Ovary (tissue), 9 donors: Measurements from ENCODE around the gene CADM2. TPM values are rescaled to one million over a fixed set of nuclear protein-coding genes. Genes with fewer than 3 reads are reported as not detected.

Source experiments
- DNase-seq, 5 donors: peaks; one replicate each; pipeline ENCODE4 v3.0.0-alpha.2; 2019 to 2020
- H3K27ac ChIP-seq, 2 donors: fragments of 200-600 bp; one replicate each; pipeline versions ENCODE4 v1.5.1 to v1.8.0; 2019 to 2022
- H3K27me3 ChIP-seq: fragments of 200-600 bp; one replicate; pipeline ENCODE4 v1.8.0; 2022
- H3K36me3 ChIP-seq: fragments of 200-600 bp; sonication (generic); one replicate; pipeline ENCODE4 v1.5.1; 2019
- H3K4me1 ChIP-seq: one replicate; pipeline ENCODE4 v1.8.1; 2013; ENCODE audit warnings: mild to moderate bottlenecking, moderate library complexity; ENCODE audit not compliant: insufficient read depth
- H3K4me3 ChIP-seq: fragments of 200-600 bp; sonication (generic); one replicate; pipeline ENCODE4 v1.5.1; 2017
- H3K9me3 ChIP-seq, 2 donors: fragments of 200-600 bp in 1 of 2; sonication (generic) in 1 of 2; one replicate each; pipeline versions ENCODE4 v1.5.1 to v1.8.1; 2013 to 2019; ENCODE audit warnings: mild to moderate bottlenecking in 1 of 2, moderate library complexity in 1 of 2
- CTCF ChIP-seq, 3 donors: fragments of 450-650 bp in 2 of 3; fragments of 200-600 bp in 1 of 3; IDR thresholded peaks; one replicate each; pipeline versions ENCODE4 v1.5.1 to v1.8.0; 2016 to 2022; ENCODE audit warnings: antibody characterized with exemption in 3 of 3, mild to moderate bottlenecking in 1 of 3
- EP300 ChIP-seq: sonication (generic); formaldehyde crosslinking; IDR thresholded peaks from one replicate; pipeline ENCODE4 v1.6.1; 2017; ENCODE audit warnings: antibody characterized with exemption
- POLR2A ChIP-seq: fragments of 450-650 bp; IDR thresholded peaks from one replicate; pipeline ENCODE4 v1.6.1; 2017; ENCODE audit warnings: antibody characterized with exemption, mild to moderate bottlenecking, moderate library complexity
- WGBS, 3 donors: extraction: QIAGEN DNeasy Blood & Tissue Kit in 1 of 3; methylation state at CpG; one replicate each; pipeline versions ENCODE4 v1.1.5 to v1.1.7; 2013 to 2017; 5-methylcytosine and 5-hydroxymethylcytosine counted together
- intact Hi-C, 4 donors: fragments of 100-400 bp; cut with DNase I; formaldehyde crosslinking; loops; one replicate each; pipeline versions ENCODE4 v1.11.0 to v1.15.1; 2022 to 2023
- polyA plus RNA-seq, 2 donors: library from polyadenylated mRNA; stranded (reverse); fragments of 200-250 nt in 1 of 2; fragments of 350-450 nt in 1 of 2; fragmentation: Illumina TruSeq in 1 of 2; extraction: RNeasy Lipid Tissue Mini Kit (QIAGEN cat#74804) in 1 of 2; gene quantifications; one replicate each; pipeline ENCODE4 v1.2.3, GENCODE V29; 2013 to 2014
- total RNA-seq, 7 donors: library from RNA; depleted of rRNA in 2 of 7; stranded (reverse); fragments of >200 nt in 2 of 7; fragmentation: NEBNext Ultra II Directional in 3 of 7; extraction: Animal tissue kit (Norgen Biotek cat#: 25700) in 3 of 7; gene quantifications; one replicate each; pipeline versions ENCODE4 v1.1.0 to v1.2.4, GENCODE V29; 2016 to 2023
- donor health status: DM: no; HTN: no; CAD: no; lungs with moderate emphysema.
- donor health status: DM: no; HTN: no; CAD: no.
- donor health status: Bipolar disorder and iron deficiency.
- donor health status: DM: yes; HTN: yes; CAD: no.
- donor health status: DM: no; HTN: no; CAD: no.
- donor health status: DM: yes; HTN: yes; CAD: no.

CADM2 gene
- total and polyA plus RNA-seq, 9 donors: 0.20 to 1.9 (median 0.69) TPM

GRCh38 chr3:85626662-85627061, 667.9 kb downstream of the CADM2 start:
- DNase-seq: no peak
- H3K9me3 ChIP-seq: no peaks in the 10 kb centered on the region
- 41 to 47% (median 46%) methylated on average over 2 of the region's 2 CpGs for WGBS, 3 donors
- no peaks in the 10 kb centered on the region for H3K36me3 ChIP-seq
- H3K4me1 ChIP-seq: no peaks in the 10 kb centered on the region
- intact Hi-C loops: no loop called here
- no peak for TF ChIP-seq CTCF (IDR thresholded peaks at IDR 0.05)
- no peak for TF ChIP-seq EP300
- TF ChIP-seq POLR2A: no peak
- H3K4me3 ChIP-seq: no peak overlapping the region
- H3K27me3 ChIP-seq: no peaks in the 10 kb centered on the region
- H3K27ac ChIP-seq: no peak overlapping the region

DNA sequence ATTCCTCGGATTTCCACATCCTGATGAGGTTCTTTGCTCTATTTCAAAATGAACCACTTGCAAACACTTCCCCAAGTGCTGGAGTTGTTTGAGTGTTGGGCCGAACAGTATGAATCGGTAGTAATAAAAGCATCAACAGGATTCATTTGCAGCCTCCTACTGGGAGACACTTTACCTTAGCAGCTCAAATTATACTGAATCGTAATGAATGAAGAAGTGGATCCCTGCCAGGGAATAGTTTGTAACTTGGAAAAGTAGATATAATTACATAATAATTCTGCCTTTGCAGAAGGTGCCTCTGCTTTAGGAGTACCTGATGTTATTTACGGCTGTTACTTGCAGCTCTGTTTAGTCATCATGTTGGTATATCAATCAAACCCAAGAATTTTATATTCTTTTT, 669.1 kb downstream of the CADM2 start:
- H3K9me3 ChIP-seq: no peaks in the 10 kb centered on the region
- H3K36me3 ChIP-seq: no peaks in the 10 kb centered on the region
- no peak for TF ChIP-seq POLR2A
- intact Hi-C loops: no loop called here
- H3K27ac ChIP-seq: no peak overlapping the region
- no peak for DNase-seq
- 83 to 85% (median 84%) methylated on average over 5 of the region's 5 CpGs for WGBS, 3 donors
- H3K4me3 ChIP-seq: no peak overlapping the region
- H3K4me1 ChIP-seq: no peaks in the 10 kb centered on the region
- no peaks in the 10 kb centered on the region for H3K27me3 ChIP-seq

- no peaks in the 10 kb centered on the region for H3K9me3 ChIP-seq
- no peak overlapping the region for H3K27ac ChIP-seq
- no peak for DNase-seq
- no peaks in the 10 kb centered on the region for H3K27me3 ChIP-seq
- no peaks in the 10 kb centered on the region for H3K36me3 ChIP-seq
- H3K4me1 ChIP-seq: no peaks in the 10 kb centered on the region
- intact Hi-C loops: no loop called here
- H3K4me3 ChIP-seq: no peak overlapping the region
- TF ChIP-seq EP300 (no peak), CTCF (IDR thresholded peaks at IDR 0.05) (no peak), POLR2A (no peak)
- WGBS, 3 donors: 88 to 91% (median 90%) methylated on average over 1 of the region's 1 CpG
Measured at GRCh38 chr3:85631070-85631469, 672.3 kb downstream of the CADM2 start.

GRCh38 chr3:85632921-85633320, 674.1 kb downstream of the CADM2 start:
- intact Hi-C loops: no loop called here
- Histone ChIP-seq H3K4me3 (no peak overlapping the region), H3K36me3 (no peaks in the 10 kb centered on the region), H3K27ac (no peak overlapping the region), H3K27me3 (no peaks in the 10 kb centered on the region), H3K9me3 (no peaks in the 10 kb centered on the region), H3K4me1 (no peaks in the 10 kb centered on the region)
- TF ChIP-seq EP300: no peak
- TF ChIP-seq POLR2A: no peak
- no peak for TF ChIP-seq CTCF (IDR thresholded peaks at IDR 0.05)
- no peak for DNase-seq
- 55 to 70% (median 64%) methylated on average over 4 of the region's 4 CpGs for WGBS, 3 donors

GRCh38 chr3:85652360-85652759, 693.6 kb downstream of the CADM2 start:
- intact Hi-C loops: no loop called here
- no peaks in the 10 kb centered on the region for H3K4me1 ChIP-seq
- no peaks in the 10 kb centered on the region for H3K36me3 ChIP-seq
- H3K27me3 ChIP-seq: no peaks in the 10 kb centered on the region
- H3K9me3 ChIP-seq: no peaks in the 10 kb centered on the region
- DNase-seq: no peak
- no peak overlapping the region for H3K4me3 ChIP-seq
- TF ChIP-seq POLR2A: no peak
- no peak for TF ChIP-seq CTCF (IDR thresholded peaks at IDR 0.05)
- no peak for TF ChIP-seq EP300
- WGBS, 3 donors: 80 to 91% (median 84%) methylated on average over 1 of the region's 1 CpG
- H3K27ac ChIP-seq: no peak overlapping the region
